Astrocyte (in vitro differentiated cells and primary cell): ENCODE data around the gene GFRA1. TPM values are rescaled to one million over a fixed set of nuclear protein-coding genes. Genes with fewer than 3 reads are reported as not detected.

Experiments
- DNase-seq: peaks from one replicate; pipeline ENCODE4 v3.0.0-alpha.2; 2010; ENCODE audit warnings: low read depth
- FAIRE-seq: peaks from 2 replicates; lab custom pipeline; 2011; peaks lifted over from hg19 to GRCh38; lab: Jason Lieb, UNC
- H2AFZ ChIP-seq: 2 replicates; pipeline ENCODE4 v1.6.0; 2012; ENCODE audit warnings: low read depth, low read length, inconsistent platforms
- H3K27ac ChIP-seq: 2 replicates; pipeline ENCODE4 v1.5.1; 2011; ENCODE audit warnings: low read depth, low read length, inconsistent platforms
- H3K27me3 ChIP-seq: 2 replicates; pipeline ENCODE4 v1.6.0; 2011; ENCODE audit warnings: low read length, inconsistent platforms; ENCODE audit not compliant: insufficient read depth
- H3K36me3 ChIP-seq: 2 replicates; pipeline ENCODE4 v1.5.1; 2011; ENCODE audit warnings: low read length, inconsistent platforms; ENCODE audit not compliant: insufficient read depth
- H3K4me1 ChIP-seq: 2 replicates; pipeline ENCODE4 v1.5.1; 2011; ENCODE audit warnings: low read length, inconsistent platforms; ENCODE audit not compliant: insufficient read depth
- H3K4me2 ChIP-seq: 2 replicates; pipeline ENCODE4 v1.6.0; 2012; ENCODE audit warnings: low read length, inconsistent platforms
- H3K4me3 ChIP-seq: 2 replicates; pipeline ENCODE4 v1.5.1; 2011; ENCODE audit warnings: low read depth, mild to moderate bottlenecking, low read length, inconsistent platforms; ENCODE audit not compliant: insufficient read depth
- H3K79me2 ChIP-seq: 2 replicates; pipeline ENCODE4 v1.6.0; 2012; ENCODE audit warnings: mild to moderate bottlenecking, low read length, inconsistent platforms; ENCODE audit not compliant: insufficient read depth
- H3K9ac ChIP-seq: 2 replicates; pipeline ENCODE4 v1.6.0; 2012; ENCODE audit warnings: mild to moderate bottlenecking, low read length, inconsistent platforms
- H3K9me3 ChIP-seq: 2 replicates; pipeline ENCODE4 v1.5.1; 2012; ENCODE audit warnings: low read depth, mild to moderate bottlenecking, low read length, inconsistent platforms; ENCODE audit not compliant: insufficient read depth
- H4K20me1 ChIP-seq: 2 replicates; pipeline ENCODE4 v1.6.0; 2012; ENCODE audit warnings: low read length, inconsistent platforms; ENCODE audit not compliant: insufficient read depth
- H3K27ac Mint-ChIP-seq: one replicate; pipeline ENCODE4 v1.8.0; 2021; ENCODE audit warnings: mild to moderate bottlenecking, mixed read lengths; ENCODE audit not compliant: unreplicated experiment
- H3K27me3 Mint-ChIP-seq: one replicate; pipeline ENCODE4 v1.8.0; 2021; ENCODE audit warnings: low read depth, mixed read lengths; ENCODE audit not compliant: unreplicated experiment
- H3K36me3 Mint-ChIP-seq: one replicate; pipeline ENCODE4 v1.8.0; 2021; ENCODE audit warnings: low read depth, mixed read lengths; ENCODE audit not compliant: unreplicated experiment
- H3K4me1 Mint-ChIP-seq: one replicate; pipeline ENCODE4 v1.8.0; 2021; ENCODE audit warnings: low read depth, mixed read lengths; ENCODE audit not compliant: unreplicated experiment
- H3K4me3 Mint-ChIP-seq: one replicate; pipeline ENCODE4 v1.8.0; 2021; ENCODE audit warnings: mild to moderate bottlenecking, moderate library complexity, mixed read lengths; ENCODE audit not compliant: unreplicated experiment
- H3K9me3 Mint-ChIP-seq: one replicate; pipeline ENCODE4 v1.8.0; 2021; ENCODE audit warnings: mild to moderate bottlenecking, mixed read lengths; ENCODE audit not compliant: unreplicated experiment
- CTCF ChIP-seq: IDR thresholded peaks from 2 replicates; pipeline ENCODE4 v1.5.1; 2011; ENCODE audit warnings: low read depth, mild to moderate bottlenecking, inconsistent platforms, low read length, moderate library complexity; ENCODE audit not compliant: insufficient read depth
- EZH2 ChIP-seq: IDR thresholded peaks from 2 replicates; pipeline ENCODE4 v1.6.1; 2012; ENCODE audit warnings: mild to moderate bottlenecking, low read length, inconsistent platforms; ENCODE audit not compliant: insufficient read depth
- total RNA-seq: library from RNA; stranded (reverse); gene quantifications from 2 replicates; pipeline ENCODE4 v1.2.1, GENCODE V29; 2021

Gene GFRA1
- total RNA-seq, 1 donor from 2014 or later = 24.2 TPM

DNA sequence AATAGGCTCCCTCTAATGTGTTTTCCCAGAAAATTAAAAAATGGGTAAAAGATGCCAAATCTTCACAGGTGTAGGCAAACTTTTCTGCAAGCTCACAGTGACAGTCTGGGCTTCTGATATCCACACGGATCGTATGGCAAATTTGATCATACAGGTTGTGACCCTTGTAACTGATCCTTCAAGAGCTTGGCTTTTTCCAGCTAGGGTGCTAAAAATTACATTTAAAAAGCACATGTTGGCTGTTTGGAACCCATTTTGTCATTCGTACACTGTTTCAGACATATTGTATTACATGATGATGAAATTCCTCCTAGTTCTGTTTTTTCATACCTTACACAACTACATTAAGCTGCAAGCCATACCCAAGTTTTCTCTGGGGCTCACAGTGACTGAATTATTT, 138.7 kb downstream of the GFRA1 start:
- H3K4me1 ChIP-seq = no peaks in the 10 kb centered on the region
- no peak overlapping the region for H3K27ac Mint-ChIP-seq
- no peaks in the 10 kb centered on the region for H3K9me3 ChIP-seq
- H3K4me3 ChIP-seq = no peak overlapping the region
- H3K36me3 Mint-ChIP-seq = no peaks in the 10 kb centered on the region
- no peak for DNase-seq
- H3K36me3 ChIP-seq = no peaks in the 10 kb centered on the region
- no peak overlapping the region for H3K4me3 Mint-ChIP-seq
- no peak overlapping the region for H2AFZ ChIP-seq
- H3K27ac ChIP-seq = no peak overlapping the region
- no peaks in the 10 kb centered on the region for H3K9me3 Mint-ChIP-seq
- no peak overlapping the region for H3K9ac ChIP-seq
- no peaks in the 10 kb centered on the region for H3K27me3 ChIP-seq
- TF ChIP-seq EZH2 (no peak), CTCF (no peak)
- FAIRE-seq = no peak
- no peak overlapping the region for H3K4me2 ChIP-seq
- peaks cover 11% of the 10 kb centered on the region for H3K4me1 Mint-ChIP-seq
- peaks cover 8% of the 10 kb centered on the region for H3K27me3 Mint-ChIP-seq
- H4K20me1 ChIP-seq = no peaks in the 10 kb centered on the region
- H3K79me2 ChIP-seq = no peaks in the 10 kb centered on the region

- Histone ChIP-seq H3K4me1 (no peaks in the 10 kb centered on the region), H3K36me3 (no peaks in the 10 kb centered on the region), H4K20me1 (no peaks in the 10 kb centered on the region), H2AFZ (no peak overlapping the region), H3K27me3 (no peaks in the 10 kb centered on the region), H3K4me2 (no peak overlapping the region), H3K9ac (no peak overlapping the region), H3K27ac (no peak overlapping the region), H3K9me3 (no peaks in the 10 kb centered on the region), H3K79me2 (no peaks in the 10 kb centered on the region), H3K4me3 (no peak overlapping the region)
- Mint-ChIP-seq H3K27ac (no peak overlapping the region), H3K4me3 (no peak overlapping the region), H3K36me3 (no peaks in the 10 kb centered on the region), H3K4me1 (peaks cover 11% of the 10 kb centered on the region), H3K27me3 (peaks cover 2% of the 10 kb centered on the region), H3K9me3 (no peaks in the 10 kb centered on the region)
- no peak for DNase-seq
- FAIRE-seq = no peak
- TF ChIP-seq EZH2 = no peak
These were observed 139.4 kb downstream of the GFRA1 start for GRCh38 chr10:116133634-116134033.

DNA sequence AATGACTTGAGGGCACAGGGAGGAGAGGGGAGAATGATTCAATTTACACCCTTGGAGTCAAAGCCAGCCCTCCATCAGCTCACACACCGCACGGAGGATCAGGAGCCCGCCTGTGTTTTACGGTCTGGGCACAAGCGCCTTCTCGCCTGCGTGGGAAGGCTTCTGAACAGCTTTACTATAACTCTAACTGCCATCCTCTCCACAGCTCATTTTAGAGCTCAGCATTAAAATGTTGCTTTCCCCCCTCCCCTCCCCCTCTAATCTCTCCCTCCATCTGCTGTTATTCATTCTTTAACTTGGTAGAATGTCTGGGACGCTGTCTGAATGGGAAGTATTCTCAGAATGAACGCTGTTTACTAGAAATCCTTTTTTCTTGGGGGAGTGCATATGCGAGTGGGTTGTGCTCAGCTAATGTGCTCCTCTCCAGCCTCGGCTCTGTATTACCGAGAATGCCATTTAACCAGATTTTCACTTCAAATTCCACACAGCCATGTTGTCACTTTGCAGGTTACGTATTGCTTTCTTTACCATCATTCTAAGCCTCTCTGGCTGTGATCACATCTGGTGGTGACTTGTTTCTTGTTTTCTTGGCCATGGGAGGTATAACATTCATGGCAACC, 140.1 kb downstream of the GFRA1 start:
- Mint-ChIP-seq H3K27ac (no peak overlapping the region), H3K4me3 (no peak overlapping the region), H3K4me1 (peaks cover 11% of the 10 kb centered on the region), H3K36me3 (no peaks in the 10 kb centered on the region), H3K27me3 (peaks cover 2% of the 10 kb centered on the region), H3K9me3 (no peaks in the 10 kb centered on the region)
- no peaks in the 10 kb centered on the region for H3K4me1 ChIP-seq
- H3K36me3 ChIP-seq = no peaks in the 10 kb centered on the region
- no peaks in the 10 kb centered on the region for H3K9me3 ChIP-seq
- H3K27ac ChIP-seq = no peak overlapping the region
- no peaks in the 10 kb centered on the region for H4K20me1 ChIP-seq
- no peak overlapping the region for H3K9ac ChIP-seq
- TF ChIP-seq EZH2 (no peak), CTCF (no peak)
- no peak overlapping the region for H3K4me3 ChIP-seq
- no peak for FAIRE-seq
- no peak for DNase-seq
- H3K4me2 ChIP-seq = no peak overlapping the region
- H3K79me2 ChIP-seq = no peaks in the 10 kb centered on the region
- H2AFZ ChIP-seq = no peak overlapping the region
- H3K27me3 ChIP-seq = no peaks in the 10 kb centered on the region
